Activated T-cell treated with anti-CD3 and anti-CD28 coated beads, Interleukin-2, amount 50 U/mL, for 4 hours (primary cell): ENCODE measurements around the gene CNIH4. TPM values are rescaled to one million over a fixed set of nuclear protein-coding genes. Genes with fewer than 3 reads are reported as not detected.

Source experiments
- total RNA-seq, 3 donors: library from RNA; stranded (reverse); gene quantifications; one replicate each; pipeline ENCODE4 v1.2.1, GENCODE V29; 2021

Gene CNIH4
- total RNA-seq, 3 donors from 2014 or later = 31.2 to 38.6 (median 37.6) TPM

Other genes starting within 250 kb of the CNIH4 start
- 10 to 100 TPM; 33.1 to 34.1 (median 33.3) TPM for gene FBXO28, start 242.8 kb upstream of the CNIH4 start, total RNA-seq
- 10 to 100 TPM; 33.5 to 40.1 (median 34.6) TPM for gene DEGS1, start 173.6 kb upstream of the CNIH4 start, total RNA-seq
- gene NVL, start 26.7 kb upstream of the CNIH4 start, total RNA-seq = 10 to 100 TPM; 40.0 to 42.7 (median 41.8) TPM
- 10 to 100 TPM; 48.9 to 58.6 (median 53.6) TPM for gene WDR26, start 77.9 kb downstream of the CNIH4 start, total RNA-seq